GM18520 (cell line): ENCODE measurements around the gene PDE10A.

Experiments used
- ATAC-seq: cut with Tn5 transposase; IDR thresholded peaks from one replicate; pipeline ENCODE4 v1.9.1; 2021; ENCODE audit not compliant: unreplicated experiment

Gene PDE10A

DNA sequence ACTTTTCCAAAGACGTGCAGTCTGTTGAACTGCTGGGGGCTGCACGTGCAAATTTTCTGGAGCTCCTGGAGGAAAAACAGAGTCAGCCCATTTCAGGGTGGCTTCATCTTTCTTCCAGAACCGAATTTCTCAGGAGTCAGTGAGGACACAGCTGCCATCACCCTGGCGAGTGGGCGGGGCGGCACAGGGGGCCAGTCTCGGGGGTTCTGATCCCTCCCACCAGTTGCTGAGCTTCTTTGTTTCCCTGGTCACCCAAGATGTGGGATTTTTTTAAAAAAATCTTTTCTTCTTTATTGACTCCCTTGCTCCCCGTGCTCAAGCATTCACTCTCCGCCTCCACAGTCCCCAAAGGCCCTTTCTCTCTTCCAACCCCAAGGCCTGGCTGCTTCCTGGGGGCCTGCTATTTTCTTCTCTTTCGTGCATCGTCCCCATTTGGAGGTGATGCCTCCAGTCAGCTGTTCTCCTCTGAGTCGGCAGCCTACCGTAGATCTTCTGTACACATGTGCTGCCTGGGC, 362.6 kb downstream of the PDE10A start:
- ATAC-seq, result no peak

DNA sequence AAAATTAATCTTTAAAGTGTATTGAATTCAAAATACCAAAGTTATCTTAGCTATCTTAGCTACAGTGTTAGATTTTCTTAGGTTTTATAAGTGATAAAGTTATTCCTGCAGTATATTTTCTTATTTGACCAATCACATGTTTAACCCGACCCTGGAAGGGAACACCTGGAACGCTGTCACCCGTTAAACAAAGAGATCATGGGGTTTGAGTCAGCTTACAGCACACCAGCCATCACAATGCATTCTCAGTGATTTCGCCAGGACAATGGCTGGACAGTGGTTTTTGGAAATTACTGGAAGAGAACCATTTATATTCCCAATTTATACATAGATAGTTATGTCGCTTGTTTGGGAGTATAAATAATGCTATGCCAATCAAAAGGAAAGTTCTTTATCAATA, 364.2 kb downstream of the PDE10A start:
- no peak for ATAC-seq

DNA sequence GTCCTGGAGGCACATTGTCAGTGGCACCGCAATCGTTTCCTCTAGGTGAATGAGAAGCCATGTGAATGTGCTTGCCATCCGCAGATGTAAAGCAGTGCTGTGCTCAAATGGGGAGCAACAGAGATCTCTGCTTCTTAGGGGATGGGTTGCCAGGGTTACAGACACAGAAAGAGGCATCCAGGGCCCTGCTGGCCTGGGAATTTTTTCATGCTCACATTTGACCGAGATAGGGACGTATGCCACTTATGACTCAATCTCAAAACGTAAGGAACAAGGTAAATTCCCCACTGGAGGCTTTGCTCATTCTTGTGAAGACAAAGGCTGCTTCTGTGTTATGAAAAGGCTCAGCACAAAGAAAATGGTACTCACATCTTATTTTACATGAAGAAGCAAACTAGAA, 364.6 kb downstream of the PDE10A start:
- ATAC-seq, result no peak

DNA sequence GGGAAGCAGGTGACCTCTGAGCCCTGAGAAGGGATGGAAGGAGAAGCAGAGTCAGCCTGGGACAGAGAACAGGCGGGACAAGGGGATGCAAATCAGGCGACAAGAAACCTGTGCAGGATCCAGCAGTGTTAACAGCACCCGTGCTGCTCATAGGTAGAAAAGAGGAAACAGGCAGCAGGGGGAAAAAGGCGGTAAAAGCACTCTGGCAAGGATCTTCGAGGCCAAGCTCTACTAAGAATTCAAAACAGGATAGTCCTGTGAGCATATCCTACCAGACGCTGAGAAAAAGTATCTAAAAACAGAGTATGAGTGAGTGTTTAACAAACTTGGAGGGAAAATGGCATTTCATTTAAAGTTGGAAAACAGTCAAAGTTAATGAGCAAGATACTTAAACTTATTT, 370.4 kb downstream of the PDE10A start:
- no peak for ATAC-seq
